ENCODE measurements around the gene DIABLO.
A peak's percentile ranks its signal among the peaks of the same experiment; 100 is the strongest.
"Not testable (repeated sequence)": the region's sequence is repeated elsewhere in the genome, so short reads cannot be mapped to it uniquely, and the experiment has no call there.

DIABLO gene

GRCh38 chr12:122192441-122192840 lies 33.4 kb downstream of the DIABLO start:
- no peak for DNase-seq

GRCh38 chr12:122190842-122191668 lies 34.8 kb downstream of the DIABLO start:
- DNase-seq: peak; percentile 28

- DNase-seq: no peak
Measured at GRCh38 chr12:122189626-122190475, 36.0 kb downstream of the DIABLO start.

GRCh38 chr12:122187466-122187865 lies 38.4 kb downstream of the DIABLO start:
- no peak for DNase-seq

GRCh38 chr12:122185494-122186082 lies 40.3 kb downstream of the DIABLO start:
- no peak for DNase-seq

- no peak for DNase-seq
Measured at GRCh38 chr12:122185079-122185478, 40.8 kb downstream of the DIABLO start.

GRCh38 chr12:122184517-122184916 lies 41.3 kb downstream of the DIABLO start:
- DNase-seq: no peak

- no peak for DNase-seq
Measured at GRCh38 chr12:122183588-122183940, 42.3 kb downstream of the DIABLO start.

- peak; percentile 73 for DNase-seq
Measured at GRCh38 chr12:122182887-122183587, 42.8 kb downstream of the DIABLO start, which contains the start of gene LRRC43. LRRC43 (plus strand) TSS chr12:122183123; CDS start chr12:122183145, 22 bp downstream.

- DNase-seq: not testable (repeated sequence)
Measured at GRCh38 chr12:122176473-122176872, 49.4 kb downstream of the DIABLO start.

GRCh38 chr12:122174155-122174845 lies 51.6 kb downstream of the DIABLO start, which contains the start of gene IL31:
IL31 (minus strand) TSS chr12:122174221; CDS start chr12:122174172, 49 bp downstream.
- no peak for DNase-seq

GRCh38 chr12:122172262-122172939 lies 53.5 kb downstream of the DIABLO start:
- DNase-seq: no peak

GRCh38 chr12:122171399-122171798 lies 54.5 kb downstream of the DIABLO start:
- no peak for DNase-seq

- DNase-seq: no peak
Measured at GRCh38 chr12:122168492-122168891, 57.4 kb downstream of the DIABLO start.

- no peak for DNase-seq
Measured at GRCh38 chr12:122167356-122167925, 58.4 kb downstream of the DIABLO start.

- DNase-seq: no peak
Measured at GRCh38 chr12:122166422-122167349, 59.2 kb downstream of the DIABLO start.

- no peak for DNase-seq
Measured at GRCh38 chr12:122162976-122163375, 62.9 kb downstream of the DIABLO start.

- DNase-seq: no peak
Measured at GRCh38 chr12:122161682-122162081, 64.2 kb downstream of the DIABLO start.

GRCh38 chr12:122160761-122161160 lies 65.1 kb downstream of the DIABLO start:
- DNase-seq: no peak

All from right kidney (tissue), 1 donor.